Transverse colon (tissue), 3 donors: ENCODE data around the gene NT5C3B.
"Not testable (repeated sequence)": the region's sequence is repeated elsewhere in the genome, so short reads cannot be mapped to it uniquely, and the experiment has no call there.

Source experiments
- CTCF ChIP-seq, 5 experiments: fragments of 200-600 bp in 3 of 5; fragments of 450-650 bp in 2 of 5; sonication (generic) in 3 of 5; IDR thresholded peaks; 1 replicate in 2 of 5; 2 replicates in 3 of 5; pipeline ENCODE4 v1.5.1; 2016 to 2017; ENCODE audit warnings: antibody characterized with exemption in 5 of 5, inconsistent platforms in 3 of 5, mild to moderate bottlenecking in 2 of 5, moderate library complexity in 1 of 5
- EP300 ChIP-seq: sonication (generic); formaldehyde crosslinking; IDR thresholded peaks from one replicate; pipeline ENCODE4 v1.6.1; 2017; ENCODE audit warnings: antibody characterized with exemption, low read depth
- POLR2A ChIP-seq: fragments of 450-650 bp; IDR thresholded peaks from one replicate; pipeline ENCODE4 v1.6.1; 2016; ENCODE audit warnings: antibody characterized with exemption, mild to moderate bottlenecking, moderate library complexity

GRCh38 chr17:41851382-41851781 lies 15.3 kb upstream of the NT5C3B start:
- TF ChIP-seq EP300; POLR2A; CTCF (IDR thresholded peaks at IDR 0.05): not testable (repeated sequence)
